Measurements from ENCODE around the gene CD320. TPM values are rescaled to one million over a fixed set of nuclear protein-coding genes. Genes with fewer than 3 reads are reported as not detected.

The CD320 gene
- total RNA-seq, 4 donors from 2014 or later: 12.7 to 26.4 (median 18.2) TPM

- Histone ChIP-seq H3K27me3 (peaks cover 0 to 21% of the 10 kb centered on the region in 2 donors), H3K27ac (no peak overlapping the region), H3K4me1 (peaks cover 0 to 26% (median 7%) of the 10 kb centered on the region in 4 donors), H3K4me3 (peak overlapping the region in 3 of 4 donors; percentile 43 to 53 (median 46)), H3K36me3 (no peaks in the 10 kb centered on the region), H3K9me3 (no peaks in the 10 kb centered on the region)
- DNase-seq: peak in 2 of 3 donors; percentile 64 to 71
- TF ChIP-seq CTCF (IDR thresholded peaks at IDR 0.05) (no peak), POLR2A (IDR thresholded peaks at IDR 0.05) (no peak)
Measured at GRCh38 chr19:8334458-8335342, 26.5 kb upstream of the CD320 start.

GRCh38 chr19:8333767-8334457 lies 25.8 kb upstream of the CD320 start:
- TF ChIP-seq CTCF (IDR thresholded peaks at IDR 0.05): no peak
- no peak for TF ChIP-seq POLR2A (IDR thresholded peaks at IDR 0.05)
- Histone ChIP-seq H3K27me3 (peaks cover 0 to 21% of the 10 kb centered on the region in 2 donors), H3K4me1 (peaks cover 0 to 26% (median 7%) of the 10 kb centered on the region in 4 donors), H3K36me3 (no peaks in the 10 kb centered on the region), H3K27ac (no peak overlapping the region), H3K9me3 (no peaks in the 10 kb centered on the region), H3K4me3 (no peak overlapping the region)
- DNase-seq: no peak

GRCh38 chr19:8332976-8333766 lies 25.0 kb upstream of the CD320 start:
- Histone ChIP-seq H3K4me3 (no peak overlapping the region), H3K27ac (no peak overlapping the region), H3K4me1 (peaks cover 0 to 26% (median 7%) of the 10 kb centered on the region in 4 donors), H3K9me3 (no peaks in the 10 kb centered on the region), H3K27me3 (peaks cover 0 to 21% of the 10 kb centered on the region in 2 donors), H3K36me3 (no peaks in the 10 kb centered on the region)
- no peak for DNase-seq
- TF ChIP-seq CTCF (IDR thresholded peaks at IDR 0.05): no peak
- TF ChIP-seq POLR2A (IDR thresholded peaks at IDR 0.05): no peak

GRCh38 chr19:8331263-8331845 lies 23.2 kb upstream of the CD320 start:
- no peak overlapping the region for H3K4me3 ChIP-seq
- H3K27me3 ChIP-seq: peaks cover 0 to 21% of the 10 kb centered on the region in 2 donors
- peaks cover 0 to 26% (median 7%) of the 10 kb centered on the region in 4 donors for H3K4me1 ChIP-seq
- DNase-seq: no peak
- H3K9me3 ChIP-seq: no peaks in the 10 kb centered on the region
- TF ChIP-seq POLR2A (IDR thresholded peaks at IDR 0.05): no peak
- TF ChIP-seq CTCF (IDR thresholded peaks at IDR 0.05): no peak
- no peaks in the 10 kb centered on the region for H3K36me3 ChIP-seq
- H3K27ac ChIP-seq: no peak overlapping the region

GRCh38 chr19:8329996-8330395 lies 21.8 kb upstream of the CD320 start:
- H3K27ac ChIP-seq: no peak overlapping the region
- peaks cover 0 to 21% of the 10 kb centered on the region in 2 donors for H3K27me3 ChIP-seq
- H3K36me3 ChIP-seq: no peaks in the 10 kb centered on the region
- no peaks in the 10 kb centered on the region for H3K9me3 ChIP-seq
- no peak for DNase-seq
- H3K4me1 ChIP-seq: peaks cover 0 to 19% (median 3%) of the 10 kb centered on the region in 4 donors
- TF ChIP-seq CTCF (IDR thresholded peaks at IDR 0.05) (no peak), POLR2A (IDR thresholded peaks at IDR 0.05) (no peak)
- no peak overlapping the region for H3K4me3 ChIP-seq
